HCT116 (cell line): ENCODE data around the gene BCL11A. TPM values are rescaled to one million over a fixed set of nuclear protein-coding genes. Genes with fewer than 3 reads are reported as not detected.

Experiments
- ATAC-seq: fragments of 200-7000 bp; cut with Tn5 transposase; 2 replicates; pipeline ENCODE4 v1.9.1; 2020; ENCODE audit warnings: mild to moderate bottlenecking, moderate library complexity
- BruUV-seq: library from RNA; stranded (reverse); fragments of 400-500 nt; replicated peaks from 2 replicates; lab custom pipeline; 2021; lab: Mats Ljungman, UMichigan
- CTCF ChIA-PET: fragments of 300-600 bp; sonication (Branson Sonifier 250); formaldehyde crosslinking; loops from one replicate; lab custom pipeline; 2021; ENCODE audit warnings: antibody characterized with exemption; lab: Charles Lee
- POLR2A ChIA-PET: fragments of 300-600, 350-600 bp; sonication (Branson Sonifier 250); formaldehyde crosslinking; loops from one replicate; lab custom pipeline; 2021; ENCODE audit warnings: antibody characterized with exemption; lab: Charles Lee
- RAD21 ChIA-PET, 2 experiments: fragments of 300-600 bp; sonication (Branson Sonifier 250); formaldehyde crosslinking; loops; one replicate each; lab custom pipeline; 2023; ENCODE audit warnings: low total read pairs in 2 of 2; ENCODE audit not compliant: uncharacterized antibody in 2 of 2, unreplicated experiment in 2 of 2, low non-redundant PET in 1 of 2; lab: Charles Lee
- DNase-seq: peaks from one replicate; pipeline ENCODE4 v3.0.0-alpha.2; 2010; ENCODE audit warnings: low read depth, low spot score
- H2AFZ ChIP-seq: fragments of 200-600 bp; shearing (Covaris generic), sonication (generic); 2 replicates; pipeline ENCODE4 v1.6.1; 2017; ENCODE audit warnings: low read depth, mixed run types, mixed read lengths, antibody characterized with exemption, low read length; ENCODE audit not compliant: poor library complexity, severe bottlenecking
- H3K27ac ChIP-seq: 2 replicates; pipeline ENCODE4 v1.5.1; 2012; ENCODE audit warnings: low read depth, low read length
- H3K27me3 ChIP-seq: fragments of 200-600 bp; sonication (generic); 2 replicates; pipeline ENCODE4 v1.6.1; 2016; ENCODE audit warnings: mixed run types, low read length, mixed read lengths; ENCODE audit not compliant: insufficient read depth
- H3K36me3 ChIP-seq, 2 experiments: fragments of 200-500 bp in 1 of 2; fragments of 200-600 bp in 1 of 2; sonication (Bioruptor generic) in 1 of 2; sonication (generic) in 1 of 2; 2 replicates each; pipeline versions ENCODE4 v1.5.1 to v1.6.1; 2014 to 2016; ENCODE audit warnings: low read length in 2 of 2, inconsistent platforms in 1 of 2, mixed read lengths in 1 of 2, mixed run types in 1 of 2; ENCODE audit not compliant: insufficient read depth in 2 of 2, control insufficient read depth in 1 of 2
- H3K4me1 ChIP-seq, 2 experiments: fragments of 200-600 bp in 1 of 2; sonication (generic) in 1 of 2; 2 replicates each; pipeline versions ENCODE4 v1.5.1 to v1.6.1; 2012 to 2017; ENCODE audit warnings: low read length in 2 of 2, inconsistent platforms in 1 of 2, mild to moderate bottlenecking in 1 of 2, mixed read lengths in 1 of 2, mixed run types in 1 of 2, moderate library complexity in 1 of 2; ENCODE audit not compliant: insufficient read depth in 2 of 2, control insufficient read depth in 1 of 2
- H3K4me2 ChIP-seq: fragments of 200-600 bp; sonication (generic); 2 replicates; pipeline ENCODE4 v1.6.1; 2017; ENCODE audit warnings: mixed run types, low read length, mixed read lengths
- H3K4me3 ChIP-seq, 2 experiments: fragments of 200-600 bp in 1 of 2; sonication (generic) in 1 of 2; replicated peaks in 1 of 2; 2 replicates each; pipeline ENCODE4 v1.5.1; 2011 to 2016; ENCODE audit warnings: low read length in 2 of 2, control low read depth in 1 of 2, low read depth in 1 of 2, mild to moderate bottlenecking in 1 of 2, mixed read lengths in 1 of 2, mixed run types in 1 of 2
- H3K79me2 ChIP-seq: fragments of 200-600 bp; sonication (generic); 2 replicates; pipeline ENCODE4 v1.6.1; 2017; ENCODE audit warnings: mild to moderate bottlenecking, mixed run types, low read length, moderate library complexity, mixed read lengths; ENCODE audit not compliant: insufficient read depth
- H3K9ac ChIP-seq: fragments of 200-600 bp; sonication (generic); 2 replicates; pipeline ENCODE4 v1.6.1; 2016; ENCODE audit warnings: low read length, mixed read lengths
- H3K9me2 ChIP-seq: fragments of 200-600 bp; sonication (generic), shearing (Covaris generic); 2 replicates; pipeline ENCODE4 v1.6.1; 2017; ENCODE audit warnings: mixed run types, mild to moderate bottlenecking, moderate library complexity; ENCODE audit not compliant: insufficient read depth
- H3K9me3 ChIP-seq, 2 experiments: fragments of 200-500 bp in 1 of 2; fragments of 200-600 bp in 1 of 2; sonication (Bioruptor generic) in 1 of 2; sonication (generic) in 1 of 2; 2 replicates each; pipeline ENCODE4 v1.6.1; 2014 to 2017; ENCODE audit warnings: low read length in 2 of 2, mixed read lengths in 2 of 2, inconsistent platforms in 1 of 2, low read depth in 1 of 2, mild to moderate bottlenecking in 1 of 2, mixed run types in 1 of 2, moderate library complexity in 1 of 2; ENCODE audit not compliant: control insufficient read depth in 1 of 2, insufficient read depth in 1 of 2
- H4K20me1 ChIP-seq: fragments of 200-600 bp; sonication (generic), shearing (Covaris generic); 2 replicates; pipeline ENCODE4 v1.6.1; 2017; ENCODE audit warnings: mixed run types, mild to moderate bottlenecking, moderate library complexity; ENCODE audit not compliant: insufficient read depth
- ATF3 ChIP-seq: IDR thresholded peaks from 2 replicates; pipeline ENCODE4 v1.6.1; 2012
- CBX3 ChIP-seq: IDR thresholded peaks from 2 replicates; pipeline ENCODE4 v1.6.1; 2012; ENCODE audit warnings: low read depth
- CEBPB ChIP-seq: IDR thresholded peaks from 2 replicates; pipeline ENCODE4 v1.6.1; 2012; ENCODE audit warnings: low read depth
- CTCF ChIP-seq, 3 experiments: fragments of 200-600 bp in 1 of 3; sonication (generic) in 1 of 3; IDR thresholded peaks in 2 of 3; conservative IDR thresholded peaks in 1 of 3; 2 replicates each; pipeline ENCODE4 v1.5.1; 2012 to 2017; ENCODE audit warnings: low read depth in 2 of 3, low read length in 2 of 3, antibody characterized with exemption in 1 of 3, borderline replicate concordance in 1 of 3, control low read depth in 1 of 3, mild to moderate bottlenecking in 1 of 3, mixed read lengths in 1 of 3, mixed run types in 1 of 3, moderate library complexity in 1 of 3; ENCODE audit not compliant: insufficient read depth in 1 of 3
- EGR1 ChIP-seq: IDR thresholded peaks from 2 replicates; pipeline ENCODE4 v1.6.1; 2012; ENCODE audit warnings: low read depth
- ELF1 ChIP-seq: IDR thresholded peaks from 2 replicates; pipeline ENCODE4 v1.6.1; 2012; ENCODE audit warnings: low read depth, borderline replicate concordance
- FOSL1 ChIP-seq: IDR thresholded peaks from 2 replicates; pipeline ENCODE4 v1.6.1; 2012; ENCODE audit warnings: low read depth
- JUND ChIP-seq: IDR thresholded peaks from 2 replicates; pipeline ENCODE4 v1.6.1; 2012
- POLR2A ChIP-seq: IDR thresholded peaks from 2 replicates; pipeline ENCODE4 v1.7.0; 2011; ENCODE audit warnings: borderline replicate concordance; ENCODE audit not compliant: insufficient read depth, insufficient read length; ENCODE audit errors: extremely low read depth
- POLR2AphosphoS5 ChIP-seq: IDR thresholded peaks from 2 replicates; pipeline ENCODE4 v1.6.1; 2011; ENCODE audit warnings: mild to moderate bottlenecking, low read depth, low read length, moderate library complexity
- REST ChIP-seq: IDR thresholded peaks from 2 replicates; pipeline ENCODE4 v1.6.1; 2012; ENCODE audit warnings: low read depth
- SIN3A ChIP-seq: IDR thresholded peaks from 2 replicates; pipeline ENCODE4 v1.6.1; 2012; ENCODE audit warnings: low read depth
- SRF ChIP-seq: IDR thresholded peaks from 2 replicates; pipeline ENCODE4 v1.6.1; 2012; ENCODE audit warnings: low read depth
- TCF7L2 ChIP-seq: IDR thresholded peaks from 2 replicates; pipeline ENCODE4 v1.7.0; 2011; ENCODE audit warnings: borderline replicate concordance, inconsistent platforms; ENCODE audit not compliant: insufficient read depth, insufficient read length; ENCODE audit errors: extremely low read depth
- ZFX ChIP-seq: fragments of 450-650 bp; IDR thresholded peaks from 2 replicates; pipeline ENCODE4 v1.6.1; 2017
- ZNF274 ChIP-seq: fragments of 200-500 bp; sonication (Bioruptor generic); IDR thresholded peaks from 2 replicates; pipeline ENCODE4 v1.6.1; 2014; ENCODE audit warnings: mild to moderate bottlenecking, low read depth, low read length, inconsistent platforms
- intact Hi-C: fragments of 100-400 bp; cut with micrococcal nuclease; formaldehyde crosslinking; loops from 2 replicates; pipeline ENCODE4 v1.10.0; 2022
- total RNA-seq: library from RNA; stranded (reverse); gene quantifications from one replicate; pipeline ENCODE4 v1.2.1, GENCODE V29; 2021; ENCODE audit not compliant: unreplicated experiment

BCL11A gene
- total RNA-seq, 1 experiment from 2014 or later: 0.71 TPM

GRCh38 chr2:60487174-60487573, 66.3 kb downstream of the BCL11A start:
- Histone ChIP-seq H3K4me2 (no peak overlapping the region), H3K79me2 (no peaks in the 10 kb centered on the region)
- TF ChIP-seq ZNF274 (no peak), POLR2A (no peak), TCF7L2 (no peak), CBX3 (no peak), POLR2AphosphoS5 (no peak), ZFX (no peak), FOSL1 (no peak), SRF (no peak)
- TF ChIP-seq, all 23 proteins: peak for 0
- H3K9ac ChIP-seq: no peak overlapping the region
- intact Hi-C loops: no loop called here
- POLR2A ChIA-PET: no interaction called here
- no peaks in the 10 kb centered on the region for H3K9me3 ChIP-seq
- no peak overlapping the region for H2AFZ ChIP-seq
- H3K27me3 ChIP-seq: peaks cover 55% of the 10 kb centered on the region
- CTCF ChIA-PET: no interaction called here
- no peak for DNase-seq
- no peak for ATAC-seq
- no peaks in the 10 kb centered on the region for H3K9me2 ChIP-seq
- RAD21 ChIA-PET: no interaction called here
- no TSS peak for BruUV-seq
- H3K36me3 ChIP-seq: no peaks in the 10 kb centered on the region
- no peaks in the 10 kb centered on the region for H4K20me1 ChIP-seq
- H3K27ac ChIP-seq: no peak overlapping the region
- no peaks in the 10 kb centered on the region for H3K4me1 ChIP-seq
- H3K4me3 ChIP-seq: no peak overlapping the region

GRCh38 chr2:60486551-60486950, 66.9 kb downstream of the BCL11A start:
- Histone ChIP-seq H3K9me2 (no peaks in the 10 kb centered on the region), H2AFZ (no peak overlapping the region), H3K9me3 (no peaks in the 10 kb centered on the region), H3K4me3 (no peak overlapping the region), H3K9ac (no peak overlapping the region), H4K20me1 (no peaks in the 10 kb centered on the region), H3K79me2 (no peaks in the 10 kb centered on the region), H3K36me3 (no peaks in the 10 kb centered on the region), H3K27me3 (peaks cover 61% of the 10 kb centered on the region), H3K27ac (no peak overlapping the region), H3K4me1 (no peaks in the 10 kb centered on the region), H3K4me2 (no peak overlapping the region)
- TF ChIP-seq ATF3 (no peak), TCF7L2 (no peak), JUND (no peak), SIN3A (no peak), SRF (no peak), CBX3 (no peak), ELF1 (no peak), CEBPB (no peak), POLR2A (no peak), CTCF (IDR thresholded peaks at IDR 0.05 in 2 of 3, conservative IDR thresholded peaks at IDR 0.05 in 1 of 3; ENCODE audit: borderline replicate concordance in 1 of 3, insufficient read depth in 1 of 3, low read depth in 2 of 3, low read length in 2 of 3) (no peak), EGR1 (no peak), REST (no peak)
- ATAC-seq (no peak), DNase-seq (no peak)
- ChIA-PET RAD21 (no interaction called here), CTCF (no interaction called here), POLR2A (no interaction called here)
- BruUV-seq: no TSS peak
- intact Hi-C loops: no loop called here
